GM18907 (cell line): ENCODE results near the gene STEAP1.
"Not testable (repeated sequence)": the region's sequence is repeated elsewhere in the genome, so short reads cannot be mapped to it uniquely, and the experiment has no call there.

Source experiments
- ATAC-seq: cut with Tn5 transposase; IDR thresholded peaks from one replicate; pipeline ENCODE4 v1.9.1; 2021; ENCODE audit warnings: mild to moderate bottlenecking, moderate library complexity; ENCODE audit not compliant: unreplicated experiment

The STEAP1 gene

DNA sequence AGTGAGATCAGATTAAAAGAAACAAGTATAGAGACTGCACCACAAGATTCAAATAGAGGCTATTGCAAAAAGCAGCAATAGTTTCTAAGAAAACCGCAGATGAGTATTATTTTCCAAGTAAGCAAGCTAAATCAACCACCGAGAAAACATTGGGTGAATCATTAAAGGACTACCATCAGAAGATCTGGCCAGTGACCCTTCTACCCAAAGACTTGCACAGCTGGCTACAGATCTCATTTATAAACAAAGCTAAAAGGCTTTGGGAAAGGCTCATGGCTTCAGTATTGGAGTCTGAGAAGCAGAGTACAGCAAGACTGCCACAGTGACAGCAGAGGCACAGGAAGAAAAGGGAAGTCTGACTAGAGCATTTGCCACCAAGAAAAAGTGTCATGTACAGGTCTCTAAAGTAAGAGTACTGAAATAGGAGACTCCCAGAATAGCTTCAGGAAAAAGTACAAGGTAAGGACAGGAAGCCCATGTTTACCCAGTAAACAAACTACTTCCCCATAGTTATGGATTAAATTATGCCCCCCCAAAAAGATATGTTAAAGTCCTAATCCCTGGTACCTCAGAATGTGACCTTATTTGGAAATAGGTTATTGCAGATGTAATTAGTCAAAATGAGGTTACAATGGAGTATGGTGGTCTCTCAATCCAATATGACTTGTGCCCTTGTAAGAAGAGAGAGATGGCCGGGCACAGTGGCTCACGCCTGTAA is 19.0 kb downstream of the STEAP1 start:
- peak; percentile 97 for ATAC-seq

DNA sequence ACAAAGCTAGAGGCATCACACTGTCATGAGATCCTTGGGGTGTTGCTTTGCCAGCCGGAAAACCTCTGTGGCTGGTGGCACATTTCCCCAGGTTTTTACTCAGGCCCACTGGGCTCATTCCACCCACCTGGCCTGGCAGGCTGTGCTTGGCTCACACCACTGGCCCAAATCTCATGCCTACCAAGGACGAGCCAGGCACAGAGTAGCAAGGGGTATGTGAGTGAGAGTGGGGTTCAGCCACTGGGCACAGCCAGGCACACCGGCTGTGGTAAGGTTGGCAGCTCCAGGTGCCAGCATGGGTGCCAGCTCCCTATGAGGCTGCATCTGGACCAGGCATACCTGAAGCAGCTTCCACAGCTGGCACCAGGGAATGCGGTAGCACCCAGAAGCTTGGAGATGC is 21.4 kb downstream of the STEAP1 start:
- no peak for ATAC-seq

DNA sequence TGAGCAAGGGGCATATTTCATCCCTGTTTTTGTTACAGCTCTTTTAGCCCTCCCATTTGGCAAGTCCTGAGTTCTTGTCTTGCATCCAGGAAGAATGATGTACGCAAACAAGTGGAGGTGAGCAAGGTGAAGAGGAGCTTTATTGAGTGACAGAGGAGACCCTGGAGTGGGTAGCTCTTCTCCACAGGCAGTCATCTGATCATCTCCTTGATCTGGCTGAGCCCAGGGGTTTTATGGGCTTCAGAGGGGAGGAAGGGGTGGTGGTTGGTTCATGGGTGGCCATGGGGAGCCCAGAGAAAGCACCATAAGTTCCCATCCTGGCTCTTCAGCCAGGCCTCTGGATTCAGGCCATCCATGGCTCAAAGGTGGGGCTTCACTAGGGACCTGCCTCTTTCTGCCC is 21.9 kb downstream of the STEAP1 start:
- no peak for ATAC-seq

DNA sequence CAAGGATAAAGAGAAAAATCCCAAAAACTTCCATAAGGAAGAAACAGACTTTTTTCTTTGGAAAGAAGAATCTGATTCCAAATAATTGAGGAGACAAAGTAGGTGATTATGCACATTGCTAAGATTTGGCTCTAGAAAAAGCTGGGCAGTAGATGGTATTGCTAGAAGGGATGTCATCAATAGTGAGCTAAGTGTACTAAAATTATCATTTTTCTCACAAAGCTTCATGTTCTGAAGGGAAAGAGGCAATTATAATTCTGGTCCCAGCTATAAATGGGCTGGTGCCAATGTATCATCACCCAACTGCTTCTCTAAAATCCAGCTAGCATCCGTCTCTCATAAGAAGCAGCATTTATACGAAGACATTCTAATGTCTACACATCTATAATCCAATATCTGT is 23.9 kb downstream of the STEAP1 start:
- ATAC-seq: no peak

DNA sequence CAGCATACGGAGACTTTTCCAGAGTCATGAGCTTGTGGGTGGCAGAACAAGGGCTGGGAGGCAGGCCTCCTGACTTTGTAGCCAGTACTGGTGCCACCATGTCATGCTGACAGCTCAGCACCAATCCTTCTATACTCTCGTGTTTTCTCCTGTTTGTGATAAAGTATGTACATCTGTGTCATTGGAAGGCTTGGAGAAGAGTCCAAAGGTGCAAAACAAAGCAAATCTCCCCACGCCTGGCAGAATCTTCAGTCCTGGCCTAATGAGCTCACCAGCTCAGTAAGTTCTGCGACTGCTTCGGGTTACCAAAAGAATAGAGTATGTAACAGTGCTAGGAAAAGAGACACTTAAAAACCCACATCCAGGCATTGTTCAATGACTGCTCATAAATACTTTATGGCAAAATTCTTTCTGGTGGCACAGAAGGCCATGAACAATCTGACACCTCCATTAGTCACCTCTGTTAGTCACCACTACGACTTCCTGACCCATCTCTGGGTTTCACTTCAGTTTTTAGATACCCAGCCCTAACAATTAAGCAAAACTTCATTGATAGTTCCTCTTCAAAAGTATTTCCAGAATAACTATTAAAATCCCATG is 24.5 kb downstream of the STEAP1 start:
- peak; percentile 97 for ATAC-seq

DNA sequence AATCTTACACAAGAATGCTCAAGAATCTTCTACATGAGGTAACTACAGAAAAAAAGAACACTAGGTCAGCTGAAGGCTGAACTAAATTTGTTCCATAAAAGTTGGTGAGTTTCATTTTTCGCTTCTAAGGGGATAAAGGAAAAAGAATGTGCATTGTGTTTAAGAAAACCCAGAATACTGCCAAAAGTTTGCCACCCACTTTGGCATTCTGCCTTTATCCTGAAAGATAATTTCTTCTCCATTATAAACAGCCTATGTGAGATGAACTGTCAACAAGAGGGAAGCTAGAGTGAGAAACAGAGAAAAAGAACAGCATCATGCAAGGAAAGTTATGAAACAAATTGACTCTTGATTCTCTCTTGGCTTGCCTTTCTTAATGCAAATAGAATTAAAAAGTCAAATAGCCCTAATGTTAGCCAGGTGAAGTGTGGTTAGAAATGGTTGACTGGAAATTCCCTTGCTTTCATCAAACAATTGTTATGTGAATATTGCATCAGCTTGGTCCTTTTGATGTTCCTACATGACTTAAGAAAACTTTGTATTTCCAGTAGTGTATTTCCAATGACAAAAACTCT is 25.8 kb downstream of the STEAP1 start:
- no peak for ATAC-seq

DNA sequence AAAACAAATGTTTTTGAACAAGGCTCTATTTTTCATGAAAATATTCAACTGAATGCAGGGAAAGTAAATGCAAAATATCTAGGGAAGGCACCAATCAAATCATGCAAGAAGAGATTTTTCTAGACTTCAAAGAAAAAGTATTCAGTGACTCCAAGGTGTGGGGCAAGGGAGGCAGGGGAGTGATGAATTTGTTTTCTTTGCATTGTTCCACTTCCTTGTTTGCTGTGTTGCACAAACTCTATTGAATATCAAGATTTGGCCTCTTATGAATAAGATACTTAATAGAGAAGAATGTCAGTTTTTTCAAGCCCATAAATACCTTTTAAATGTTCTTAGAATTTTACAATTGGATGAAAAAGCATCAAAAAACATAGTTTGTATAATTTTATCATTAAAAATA is 26.4 kb downstream of the STEAP1 start:
- ATAC-seq: no peak

DNA sequence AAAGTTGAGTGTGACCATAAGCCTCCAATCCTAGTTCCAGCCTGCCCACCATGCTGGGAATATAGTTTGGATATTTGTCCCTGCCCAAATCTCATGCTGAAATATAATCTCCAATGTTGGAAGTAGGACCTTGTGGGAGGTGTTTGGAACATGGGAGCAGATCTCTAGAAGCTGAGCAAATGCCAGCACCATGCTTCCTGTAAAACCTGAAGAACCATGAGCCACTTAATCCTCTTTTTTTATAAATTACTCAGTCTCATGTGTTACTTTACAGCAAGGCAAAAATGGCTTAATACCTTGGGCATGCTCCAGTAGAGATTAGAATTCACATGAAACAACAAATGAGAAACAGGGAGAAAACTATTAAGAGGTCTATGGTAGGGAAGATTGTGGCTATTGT is 27.2 kb downstream of the STEAP1 start:
- ATAC-seq: no peak

DNA sequence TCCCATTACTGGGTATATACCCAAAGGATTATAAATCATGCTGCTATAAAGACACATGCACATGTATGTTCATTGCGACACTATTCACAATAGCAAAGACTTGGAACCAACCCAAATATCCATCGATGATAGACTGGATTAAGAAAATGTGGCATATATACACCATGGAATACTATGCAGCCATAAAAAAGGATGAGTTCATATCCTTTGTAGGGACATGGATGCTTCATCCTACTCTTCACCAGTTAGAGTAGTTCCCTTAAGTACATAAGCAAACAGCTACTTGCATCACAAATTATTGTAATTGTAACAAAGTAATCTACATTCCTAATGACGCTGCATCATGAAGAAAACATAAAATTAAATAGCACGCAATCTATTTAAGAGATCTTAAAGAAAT is 32.0 kb downstream of the STEAP1 start:
- not testable (repeated sequence) for ATAC-seq

DNA sequence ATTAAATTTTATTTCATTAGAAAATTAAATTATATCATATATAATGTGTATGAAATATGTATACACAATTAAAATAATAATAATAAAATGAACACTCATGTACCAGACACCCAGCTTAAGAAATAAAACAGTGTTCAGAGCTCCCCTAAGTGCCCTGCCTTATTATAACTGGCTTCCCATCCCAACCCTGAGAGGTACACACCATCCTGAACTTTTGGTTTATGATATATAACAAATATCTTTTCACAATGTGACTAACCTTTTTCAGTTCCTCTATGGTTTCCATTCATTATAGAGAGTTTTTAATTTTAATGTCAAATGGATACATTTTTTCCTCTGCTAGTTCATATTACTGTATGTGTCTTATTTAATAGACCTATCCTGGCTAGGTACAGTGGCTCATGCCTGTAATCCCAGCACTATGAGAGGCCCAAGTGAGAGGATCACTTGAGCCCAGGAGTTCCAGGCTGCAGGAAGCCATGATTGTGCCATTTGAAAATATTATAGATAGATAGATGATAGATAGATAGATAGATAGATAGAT is 33.3 kb downstream of the STEAP1 start:
- no peak for ATAC-seq

DNA sequence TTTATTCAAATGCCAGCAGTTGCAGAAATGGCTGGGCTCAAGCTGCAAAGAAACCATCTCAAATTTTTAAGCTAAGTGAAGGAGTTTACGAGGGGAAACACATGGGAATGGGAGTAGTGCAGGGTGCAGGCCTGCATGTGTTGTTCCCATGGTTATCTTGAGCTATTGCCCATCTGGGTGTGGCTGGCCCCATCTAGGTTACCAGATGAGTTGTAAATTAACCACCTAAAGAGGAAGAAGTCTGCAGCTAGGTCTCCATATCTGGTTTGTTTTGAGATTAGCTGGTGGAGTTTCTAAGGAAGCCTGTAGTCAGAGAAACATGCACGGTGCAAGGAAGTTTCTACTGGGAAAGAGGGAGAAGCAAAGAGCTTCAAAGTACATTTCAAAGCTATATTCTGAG is 34.0 kb downstream of the STEAP1 start:
- ATAC-seq: peak; percentile 99

DNA sequence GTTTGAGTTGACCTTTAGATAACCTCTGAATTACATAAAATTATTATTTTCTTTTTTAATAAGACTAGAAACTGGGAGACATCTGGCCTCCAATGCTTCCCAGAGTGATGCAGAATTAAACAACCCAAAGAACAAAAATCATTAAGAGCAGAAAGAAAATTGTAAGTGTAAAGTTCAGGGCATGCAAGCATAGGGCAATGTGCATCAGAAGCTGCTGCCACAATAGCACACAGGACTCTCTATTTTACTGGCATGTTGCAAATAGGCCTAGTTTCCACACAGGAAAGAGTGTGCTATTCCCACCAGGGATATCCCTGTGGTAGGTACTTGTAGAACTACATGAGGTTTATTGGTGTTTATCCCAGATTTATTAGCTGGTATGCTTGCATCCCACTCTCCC is 36.7 kb downstream of the STEAP1 start:
- ATAC-seq: no peak

DNA sequence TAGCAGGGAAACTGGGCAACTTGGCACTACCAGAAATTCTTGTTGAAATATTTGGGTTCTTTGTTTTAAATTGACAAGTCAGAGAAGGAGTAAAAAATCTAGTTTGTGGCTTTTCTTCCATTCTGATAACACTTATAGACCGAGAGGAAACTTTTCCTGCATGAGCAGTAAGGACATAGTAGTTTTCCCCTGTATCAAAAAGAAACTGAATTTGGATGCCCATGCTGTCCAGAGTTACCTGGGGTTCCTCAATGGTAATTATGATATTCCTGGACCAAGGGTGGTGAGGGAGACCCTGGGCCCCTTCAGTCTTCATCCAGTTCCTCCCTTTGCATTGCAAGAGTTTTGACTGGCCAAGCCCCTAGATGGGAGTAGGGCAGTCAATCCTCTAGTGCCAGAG is 37.4 kb downstream of the STEAP1 start:
- ATAC-seq: no peak

DNA sequence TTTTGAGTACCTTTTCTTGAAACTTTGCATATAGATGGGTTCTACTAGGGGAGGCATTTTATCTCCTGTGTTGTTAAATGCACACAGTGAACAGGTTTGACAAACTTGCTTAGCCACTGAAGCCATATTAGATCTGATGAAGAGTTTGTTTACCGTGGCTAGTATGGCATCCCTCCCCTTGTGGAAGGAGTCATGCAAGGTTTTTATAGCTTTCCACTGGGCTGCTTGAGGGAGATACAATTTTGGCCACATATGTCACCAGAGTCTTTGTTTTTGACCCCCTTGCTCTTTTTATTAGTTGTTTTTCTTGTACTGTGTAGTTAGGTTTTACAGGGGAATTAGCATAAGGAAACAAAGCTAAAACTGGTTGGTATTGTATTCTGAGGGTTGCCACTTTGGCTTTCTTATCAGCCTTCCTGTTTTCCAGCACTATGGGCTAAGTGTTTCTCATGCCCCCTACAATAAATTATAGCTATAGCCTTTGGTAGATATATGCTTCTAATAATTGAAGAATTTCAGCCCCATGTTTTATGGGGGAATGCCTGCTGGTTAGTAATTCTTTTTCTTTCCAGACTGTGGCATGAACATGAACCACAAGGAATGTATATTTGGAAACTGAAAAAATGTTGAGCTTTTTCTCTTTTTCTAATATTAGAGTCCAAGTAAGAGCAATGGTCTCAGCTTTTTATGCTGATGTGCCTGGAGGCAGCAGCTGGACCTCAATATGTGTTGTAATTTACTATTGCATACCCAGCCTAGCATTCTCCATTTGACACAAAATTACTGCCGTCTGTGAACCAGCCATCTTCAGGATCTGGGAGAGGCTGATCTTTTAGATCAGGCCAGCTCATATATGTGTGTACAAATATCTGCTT is 38.8 kb downstream of the STEAP1 start:
- no peak for ATAC-seq

DNA sequence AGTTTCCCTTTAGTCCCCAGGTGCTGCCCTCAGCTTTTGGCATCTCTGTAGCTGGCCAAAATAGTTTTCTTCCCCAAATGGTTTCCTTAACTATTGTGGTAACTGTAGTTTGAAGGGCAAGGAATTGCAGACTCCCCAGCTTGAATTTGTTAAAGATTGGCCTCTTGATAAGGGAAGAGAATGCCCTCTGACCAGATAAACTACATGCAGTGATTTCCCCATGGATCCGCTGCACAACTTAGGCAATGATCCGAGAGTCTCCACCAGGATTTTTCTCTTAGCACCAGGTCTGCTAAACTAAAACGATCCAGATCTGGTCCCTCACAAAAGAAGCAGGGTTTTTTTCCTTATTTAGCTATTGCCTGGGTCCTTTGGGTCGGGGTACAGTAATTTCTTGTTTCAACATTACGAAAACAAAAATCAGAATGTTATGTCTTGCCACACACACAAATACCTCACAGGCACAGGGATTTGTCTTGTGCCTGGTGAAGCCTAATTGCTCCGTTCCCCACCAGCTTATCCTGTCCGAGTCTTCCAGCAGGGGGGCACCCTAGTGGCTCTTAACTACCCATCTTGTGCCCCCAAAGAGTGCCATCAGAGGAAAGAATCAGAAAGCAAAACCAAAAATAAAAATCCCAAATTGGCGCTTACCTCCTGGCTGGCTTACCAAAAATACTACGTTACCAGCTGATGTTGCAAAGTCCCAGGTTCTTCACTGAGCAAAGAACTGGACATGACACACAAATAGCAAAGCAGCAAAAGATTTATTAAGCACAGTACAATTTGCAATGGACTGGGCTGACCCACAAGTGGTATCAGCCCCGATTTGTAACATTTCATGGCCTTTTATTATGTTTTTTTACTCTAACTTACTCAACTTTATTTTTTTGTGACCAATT is 40.9 kb downstream of the STEAP1 start:
- ATAC-seq: no peak

DNA sequence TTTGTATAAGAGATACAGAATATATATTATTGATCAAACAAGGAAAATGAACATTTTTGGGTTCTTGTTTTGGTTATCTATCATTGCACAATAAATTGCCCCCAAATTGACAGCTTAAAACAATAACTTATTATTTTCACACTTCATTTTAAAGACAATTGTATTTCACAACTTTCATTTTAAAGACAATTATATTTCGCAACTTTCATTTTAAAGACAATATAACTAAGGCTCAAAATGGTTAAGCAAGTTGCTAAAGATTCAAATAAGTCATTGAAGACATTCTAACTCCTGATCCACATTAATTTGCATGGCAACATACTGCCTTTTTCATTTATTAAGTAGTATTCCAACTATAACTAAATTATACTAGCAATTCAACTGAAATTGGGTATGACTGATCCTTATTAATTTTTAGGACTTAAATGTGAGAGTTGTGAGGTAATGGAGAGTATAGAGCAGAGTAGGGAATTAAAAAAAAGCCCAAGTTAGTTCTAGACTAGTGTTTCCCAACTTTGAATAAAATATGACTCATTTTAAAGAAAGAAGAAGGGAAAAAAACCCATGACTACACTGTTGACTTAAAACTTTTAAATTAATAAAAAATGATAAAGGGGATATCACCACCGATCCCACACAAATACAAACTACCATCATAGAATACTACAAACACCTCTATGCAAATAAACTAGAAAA is 47.4 kb downstream of the STEAP1 start:
- ATAC-seq: no peak

DNA sequence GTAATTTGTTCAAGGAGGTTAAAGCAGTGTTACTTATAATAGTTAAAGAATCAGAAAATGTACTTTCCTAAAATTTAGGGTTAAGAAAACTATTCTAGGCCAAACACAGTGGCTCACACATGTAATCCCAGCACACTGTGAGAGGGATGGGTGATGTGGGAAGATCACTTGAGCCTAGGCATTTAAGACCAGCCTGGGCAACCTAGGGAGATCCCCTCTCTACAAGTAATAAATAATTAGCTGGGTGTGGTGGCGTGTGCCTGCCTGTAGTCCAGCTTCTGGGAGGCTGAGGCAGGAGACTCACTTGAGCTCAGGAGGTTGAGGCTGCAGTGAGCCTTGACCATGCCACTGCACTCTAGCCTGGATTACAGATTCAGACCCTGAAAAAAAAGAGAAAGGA is 53.7 kb downstream of the STEAP1 start:
- ATAC-seq: no peak

DNA sequence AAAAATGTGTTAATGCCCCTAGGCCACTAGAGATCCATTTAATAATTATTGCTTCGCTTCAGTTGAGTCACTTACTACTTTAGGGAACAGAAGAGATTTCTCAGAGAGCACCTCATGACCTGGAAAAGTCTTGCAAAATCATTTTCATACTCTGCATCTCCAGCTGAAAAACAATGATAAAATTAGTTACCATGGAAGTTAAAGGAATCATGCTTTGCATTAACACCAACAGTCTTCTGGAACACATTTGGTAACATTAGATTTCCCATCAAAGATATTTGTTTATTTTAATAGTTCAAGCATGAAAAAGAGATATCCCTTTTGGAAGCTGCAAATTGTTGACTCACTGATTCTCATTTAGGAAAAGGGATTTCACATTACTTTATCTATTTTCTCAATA is 55.5 kb downstream of the STEAP1 start:
- no peak for ATAC-seq

DNA sequence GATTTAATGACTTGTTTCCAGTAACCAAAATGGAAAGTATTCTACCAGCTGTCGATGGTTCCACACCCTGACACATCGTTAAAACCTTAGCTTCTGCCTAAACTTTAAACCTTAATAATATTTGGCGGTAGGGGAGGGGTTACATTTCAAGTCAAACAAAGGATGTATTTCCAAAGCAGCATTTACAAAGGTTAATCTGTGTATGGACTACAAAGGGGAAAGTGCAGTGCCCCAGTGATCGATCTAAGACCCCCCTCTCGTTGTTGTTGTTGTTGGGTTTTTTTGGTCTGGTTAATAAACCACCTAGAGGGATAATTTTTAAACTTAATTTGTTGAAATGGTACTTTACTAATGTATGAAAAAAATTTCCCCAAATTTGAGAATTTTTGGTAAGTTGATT is 56.2 kb downstream of the STEAP1 start:
- no peak for ATAC-seq

DNA sequence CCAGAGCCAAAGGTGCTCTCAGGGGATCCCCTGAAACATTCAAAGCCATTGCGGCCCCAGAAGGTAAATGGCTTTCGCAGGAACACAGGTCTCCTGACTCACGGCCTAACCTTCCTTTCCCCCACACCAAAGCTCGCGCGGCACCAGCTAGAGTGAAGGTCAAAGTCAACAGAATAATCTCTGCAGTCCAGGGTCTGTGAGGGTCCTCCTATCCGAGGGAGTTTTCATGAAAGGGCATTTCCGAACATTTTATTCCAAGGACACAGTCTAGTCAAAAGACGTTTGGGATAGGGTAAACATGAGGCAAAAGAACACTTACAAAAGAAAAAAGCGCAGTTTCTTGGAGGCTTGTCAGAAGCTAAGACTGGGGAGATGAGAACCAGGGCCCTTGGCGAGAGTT is 56.7 kb downstream of the STEAP1 start:
- peak; percentile 22 for ATAC-seq
